Activated CD8-positive, alpha-beta memory T cell treated with anti-CD3 and anti-CD28 coated beads, Interleukin-2, amount 50 U/mL, for 48 hours (primary cell): ENCODE results near the gene PLEKHA7.
"Not testable (repeated sequence)": the region's sequence is repeated elsewhere in the genome, so short reads cannot be mapped to it uniquely, and the experiment has no call there.

Experiments used
- DNase-seq: peaks from one replicate; pipeline ENCODE4 v3.0.0-alpha.2; 2020

The PLEKHA7 gene

DNA sequence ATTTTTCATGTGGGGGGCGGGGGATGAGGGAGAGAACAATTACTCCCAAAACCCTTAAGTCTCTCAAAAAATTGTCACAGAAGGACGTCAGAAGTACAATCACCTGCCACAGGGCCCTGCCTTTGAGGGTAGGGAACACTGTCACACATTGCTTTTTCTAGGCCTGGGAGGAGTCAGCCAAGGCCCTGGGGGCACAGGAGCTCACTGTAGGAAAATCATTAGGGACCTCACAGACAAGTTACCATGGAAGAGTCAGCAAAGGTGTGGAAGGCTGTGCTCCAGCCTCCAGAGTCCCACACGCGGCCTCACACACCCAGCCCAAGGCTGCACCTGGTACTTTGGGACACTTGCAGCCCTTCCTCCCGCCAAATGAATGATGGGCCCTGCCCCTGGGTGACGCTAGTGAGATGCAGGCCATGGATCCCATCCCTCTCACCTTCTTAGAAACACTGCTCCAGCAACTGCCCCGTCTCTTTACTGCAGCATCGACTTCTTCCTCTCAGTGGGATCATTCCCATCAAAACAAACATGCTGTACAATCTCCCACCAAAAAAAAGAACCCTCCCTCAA, 3.3 kb downstream of the PLEKHA7 start:
- no peak for DNase-seq

DNA sequence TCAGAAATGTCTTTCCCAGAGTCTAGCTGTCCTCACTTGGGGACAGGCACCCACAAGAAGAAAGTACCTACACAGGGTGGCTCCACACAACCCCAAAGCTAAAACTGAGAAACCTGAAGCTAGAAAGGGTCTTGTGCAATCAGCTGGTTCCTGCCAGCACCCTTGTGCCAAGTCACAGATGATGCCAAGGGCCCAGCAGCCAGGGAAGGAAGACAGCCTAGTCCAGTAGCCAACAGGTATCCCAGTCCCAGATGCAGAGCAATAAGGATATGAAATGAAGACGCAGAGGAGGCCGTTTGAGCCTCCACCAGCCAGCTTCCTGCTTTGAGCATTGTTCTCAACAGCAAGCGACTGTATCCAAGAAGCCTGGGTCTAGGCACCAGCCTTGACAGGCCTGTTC, 6.1 kb downstream of the PLEKHA7 start:
- no peak for DNase-seq

GRCh38 chr11:17005646-17006045, 8.6 kb downstream of the PLEKHA7 start:
- DNase-seq, result no peak

GRCh38 chr11:17004486-17005148, 9.6 kb downstream of the PLEKHA7 start:
- no peak for DNase-seq

DNA sequence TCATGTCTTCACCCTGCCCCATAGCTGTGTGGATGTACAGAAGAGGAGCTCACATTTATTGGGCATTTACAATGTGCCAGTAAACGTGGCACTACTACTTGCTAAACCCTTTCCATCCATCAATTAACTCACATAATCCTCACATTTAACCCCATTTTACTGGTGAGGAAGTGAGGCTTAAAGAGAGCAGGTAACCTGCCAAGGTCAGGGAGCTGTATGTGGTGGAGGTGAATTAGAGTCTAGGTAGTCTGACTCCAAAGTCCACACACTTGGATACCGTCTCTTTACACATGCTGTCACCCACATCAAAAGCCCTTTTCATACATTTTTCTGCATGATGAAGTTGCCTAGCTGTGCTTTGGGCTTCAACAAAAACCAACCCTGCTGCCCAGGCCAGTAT, 10.8 kb downstream of the PLEKHA7 start:
- no peak for DNase-seq

- no peak for DNase-seq
Observed at GRCh38 chr11:17002543-17002942, 11.7 kb downstream of the PLEKHA7 start.

- DNase-seq, result no peak
Observed at GRCh38 chr11:17001806-17002205, 12.4 kb downstream of the PLEKHA7 start.

DNA sequence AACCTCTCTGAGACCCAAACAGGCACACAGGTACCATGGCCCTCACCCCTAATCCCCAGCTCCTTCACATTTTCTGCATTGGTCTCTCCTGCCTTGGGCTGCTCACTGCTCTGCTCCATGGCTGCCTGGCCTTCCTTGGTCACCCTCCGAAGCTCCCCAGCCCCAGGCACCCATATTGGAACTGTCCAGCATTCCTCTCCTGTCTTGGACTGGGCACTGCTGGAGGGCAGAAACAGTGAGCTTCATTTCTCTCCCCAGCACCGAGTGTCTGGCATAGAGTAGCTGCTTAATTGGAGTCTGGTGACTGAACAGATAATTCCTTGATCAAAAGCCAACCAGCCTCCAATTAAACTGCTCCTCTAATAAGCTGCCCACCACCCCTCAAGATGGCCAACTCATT, 13.2 kb downstream of the PLEKHA7 start:
- DNase-seq, result no peak

GRCh38 chr11:17000253-17000652, 14.0 kb downstream of the PLEKHA7 start:
- not testable (repeated sequence) for DNase-seq

GRCh38 chr11:16999116-16999515, 15.1 kb downstream of the PLEKHA7 start:
- no peak for DNase-seq

DNA sequence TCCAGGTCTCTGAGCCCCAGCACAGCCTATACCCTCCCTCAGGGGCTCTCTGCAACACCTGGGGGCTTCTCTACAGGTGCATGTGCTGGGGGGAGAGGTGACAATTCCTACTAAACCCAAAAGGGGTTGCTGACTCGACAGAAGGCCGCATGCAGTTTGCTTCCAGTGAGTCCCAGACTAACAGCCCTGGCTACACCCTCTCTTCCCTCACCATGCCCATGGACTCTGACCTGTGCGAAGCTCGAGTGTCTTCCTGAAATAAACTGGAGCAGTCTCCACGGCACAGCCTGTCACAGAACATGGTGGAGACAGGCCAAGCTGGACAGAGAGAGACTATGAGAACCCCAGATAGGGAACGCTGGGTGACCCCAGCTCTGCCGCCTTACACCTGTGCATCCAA, 16.6 kb downstream of the PLEKHA7 start:
- DNase-seq, result no peak

GRCh38 chr11:16993495-16993894, 20.7 kb downstream of the PLEKHA7 start:
- no peak for DNase-seq

DNA sequence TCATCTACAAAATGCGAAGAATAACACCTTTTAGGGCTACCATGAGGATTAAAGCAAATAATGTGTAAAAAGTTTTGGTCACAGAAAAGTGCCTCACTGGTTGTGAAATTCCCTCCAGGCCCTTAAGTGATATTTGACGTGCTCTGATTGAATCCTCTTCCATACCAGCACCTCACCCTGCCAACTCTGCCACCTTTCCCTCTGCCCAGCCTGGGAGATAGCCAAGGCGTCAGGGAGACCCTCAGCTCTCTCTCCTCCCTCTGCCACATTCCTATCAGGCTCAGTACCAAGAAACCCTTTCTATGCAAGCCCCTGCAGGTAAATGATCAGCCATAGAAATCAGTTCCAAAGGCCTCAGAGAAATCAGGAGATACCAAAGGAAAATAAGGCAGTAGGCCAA, 21.4 kb downstream of the PLEKHA7 start:
- DNase-seq, result no peak

- DNase-seq, result no peak
Observed at GRCh38 chr11:16989554-16989953, 24.7 kb downstream of the PLEKHA7 start.

- DNase-seq, result no peak
Observed at GRCh38 chr11:16987205-16987568, 27.0 kb downstream of the PLEKHA7 start.

DNA sequence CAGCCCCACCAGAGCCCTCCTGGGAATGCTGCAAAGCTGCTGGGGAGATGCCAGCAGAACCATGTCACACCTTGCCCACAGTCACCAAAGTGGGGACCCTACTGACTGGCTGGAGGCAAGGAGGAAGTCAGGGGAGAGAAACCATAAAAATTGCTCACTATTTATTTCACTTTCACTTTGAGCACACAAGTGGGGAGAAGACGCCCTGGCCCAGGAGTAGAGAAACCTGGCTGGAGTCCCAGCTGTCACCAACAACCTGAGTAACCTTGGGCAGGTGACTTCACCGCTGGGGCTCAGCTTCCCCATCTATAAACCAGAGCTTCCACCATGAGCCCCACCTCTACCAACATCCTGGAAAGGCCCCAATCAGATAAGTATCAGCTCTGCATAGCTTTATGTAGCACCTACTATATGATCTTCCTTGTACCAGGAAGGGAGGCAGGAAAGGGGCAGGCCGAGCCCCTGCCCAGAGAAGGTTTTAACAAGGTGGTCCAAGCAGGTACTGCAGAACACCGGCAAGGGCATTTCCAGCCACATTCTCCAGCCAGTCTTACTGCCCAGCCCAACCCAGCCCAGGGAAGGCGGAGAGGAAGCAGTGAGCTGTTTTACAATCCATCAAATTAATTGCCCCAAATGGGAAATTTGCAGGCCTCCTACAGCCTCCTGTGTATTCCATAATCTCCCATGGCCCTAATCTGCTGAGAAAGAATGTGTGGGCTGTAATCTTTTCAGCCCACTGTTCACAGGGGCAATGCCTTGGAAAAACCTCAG, 27.6 kb downstream of the PLEKHA7 start:
- DNase-seq, result peak; percentile 73

DNA sequence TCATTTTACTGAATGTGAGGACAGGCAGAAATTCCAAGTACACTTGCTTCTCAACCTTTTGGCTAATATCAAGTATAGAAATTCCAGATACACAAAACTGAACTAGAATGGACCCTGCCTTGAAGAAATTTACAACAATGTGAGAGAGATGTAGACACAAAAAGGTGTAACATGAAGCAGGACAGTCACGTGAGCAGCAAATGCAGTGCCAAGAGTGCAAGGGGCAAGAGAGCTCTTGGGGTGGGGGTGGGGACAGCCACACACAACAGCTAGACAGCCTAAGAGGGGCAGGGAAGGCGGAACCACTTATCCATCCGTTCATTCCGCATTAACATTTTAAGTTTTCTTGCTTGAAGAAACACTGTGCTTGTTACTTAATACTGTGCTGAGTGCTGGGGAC, 28.9 kb downstream of the PLEKHA7 start:
- no peak for DNase-seq

- no peak for DNase-seq
Observed at GRCh38 chr11:16984229-16984628, 30.0 kb downstream of the PLEKHA7 start.

GRCh38 chr11:16982809-16983208, 31.4 kb downstream of the PLEKHA7 start:
- no peak for DNase-seq

GRCh38 chr11:16982256-16982671, 31.9 kb downstream of the PLEKHA7 start:
- DNase-seq, result no peak

DNA sequence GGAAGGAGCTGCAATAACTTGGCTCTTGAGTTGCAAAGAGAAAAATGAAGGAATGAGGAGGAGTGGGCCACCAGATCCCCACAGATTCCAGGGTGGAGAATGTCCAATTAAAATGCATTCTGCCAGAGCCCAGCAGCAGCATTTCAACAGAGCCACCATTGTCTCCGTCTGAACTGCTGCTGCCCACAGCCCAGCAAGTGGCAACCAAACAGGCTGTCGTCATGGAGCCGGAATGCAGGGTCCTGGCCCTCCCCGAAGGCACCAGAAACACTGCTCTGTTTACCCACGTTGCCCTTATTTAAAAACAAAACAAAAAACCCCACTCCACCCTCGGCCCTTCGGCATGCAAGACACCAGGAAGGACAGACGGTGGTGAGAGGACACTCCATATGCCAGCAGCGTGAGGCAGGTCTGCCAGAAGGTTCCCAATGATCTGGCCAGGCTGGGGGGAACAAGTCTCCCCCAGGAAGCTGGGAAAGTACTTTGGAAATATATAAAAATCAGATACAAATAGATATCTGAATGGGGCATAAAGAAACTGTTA, 32.5 kb downstream of the PLEKHA7 start:
- DNase-seq, result no peak

- no peak for DNase-seq
Observed at GRCh38 chr11:16979703-16980622, 34.3 kb downstream of the PLEKHA7 start.

DNA sequence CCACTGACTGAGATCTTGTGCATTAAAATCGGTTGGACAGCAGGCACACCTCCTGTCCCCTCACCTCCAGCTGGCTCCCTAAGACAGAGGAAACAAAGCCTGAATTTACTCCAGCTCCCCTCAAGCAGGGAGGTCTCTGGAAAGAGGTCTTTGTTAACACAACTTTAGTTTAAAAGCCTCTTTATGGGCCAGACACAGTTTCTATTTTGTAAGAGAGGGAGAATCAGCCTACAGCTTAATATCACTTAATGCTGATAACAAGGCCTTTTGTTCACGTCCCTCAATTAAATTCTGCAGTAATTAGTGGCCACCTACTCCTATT, 36.3 kb downstream of the PLEKHA7 start:
- DNase-seq, result no peak
